ENCODE measurements around the gene SIRPA.

- TF ChIP-seq CTCF (IDR thresholded peaks at IDR 0.05): no peak
- no peak for TF ChIP-seq POLR2A (IDR thresholded peaks at IDR 0.05)
Measured at GRCh38 chr20:1893721-1894470, 1.3 kb upstream of the SIRPA start.
